Measurements from ENCODE around the gene PREB. TPM values are rescaled to one million over a fixed set of nuclear protein-coding genes. Genes with fewer than 3 reads are reported as not detected.

Gene PREB
- total and polyA plus RNA-seq, 2 of the 13 experiments (the other 11 are each of a cell fraction or from before 2014, with no cell fraction given) = 112 to 192 TPM

- TF ChIP-seq SNAPC4 (CRISPR knock-in tag; IDR thresholded peaks at IDR 0.05) (no peak), FOXJ3 (CRISPR knock-in tag; IDR thresholded peaks at IDR 0.05; ENCODE audit: borderline replicate concordance) (peak; percentile 43; the same call in 1 of the 2 replicates), NFATC3 (CRISPR knock-in tag; IDR thresholded peaks at IDR 0.05) (no peak), SP5 (CRISPR knock-in tag; IDR thresholded peaks at IDR 0.05; ENCODE audit: borderline replicate concordance, low read depth) (peak; percentile 71), HCFC1 (IDR thresholded peaks at IDR 0.05; ENCODE audit: low read depth, low read length) (no peak), EHMT2 (IDR thresholded peaks at IDR 0.05; ENCODE audit: borderline replicate concordance, low read depth, low read length) (no peak; the same call in 1 of the 2 replicates), MZF1 (CRISPR knock-in tag; IDR thresholded peaks at IDR 0.05; ENCODE audit: borderline replicate concordance) (no peak), ZNF12 (CRISPR knock-in tag; IDR thresholded peaks at IDR 0.05) (peak; percentile 51; the same call in 1 of the 2 replicates), ZNF317 (CRISPR knock-in tag; IDR thresholded peaks at IDR 0.05) (peak; percentile 37; the same call in 1 of the 2 replicates), CHCHD3 (CRISPR knock-in tag; IDR thresholded peaks at IDR 0.05) (no peak), ZEB1 (IDR thresholded peaks at IDR 0.05; ENCODE audit: insufficient replicate concordance, low read depth) (no peak), MXD4 (CRISPR knock-in tag; IDR thresholded peaks at IDR 0.05) (peak; percentile 65; the same call in 1 of the 2 replicates), REL (CRISPR knock-in tag; conservative IDR thresholded peaks at IDR 0.05) (no peak), ZHX1 (CRISPR knock-in tag; IDR thresholded peaks at IDR 0.05; ENCODE audit: low read depth) (no peak; the same call in 1 of the 2 replicates), DMAP1 (CRISPR knock-in tag; IDR thresholded peaks at IDR 0.05) (peak; percentile 52), GFI1 (CRISPR knock-in tag; IDR thresholded peaks at IDR 0.05; ENCODE audit: borderline replicate concordance) (peak; percentile 94), ZNF280D (CRISPR knock-in tag; IDR thresholded peaks at IDR 0.05) (peak; percentile 60; the same call in 1 of the 2 replicates), ZNF367 (CRISPR knock-in tag; IDR thresholded peaks at IDR 0.05; ENCODE audit: borderline replicate concordance) (no peak)
Observed at GRCh38 chr2:27093430-27094352, 40.7 kb downstream of the PREB start (continued).

Data from HepG2 (cell line).